Colonic mucosa (tissue), 4 donors: ENCODE measurements around the gene TBC1D5. TPM values are rescaled to one million over a fixed set of nuclear protein-coding genes. Genes with fewer than 3 reads are reported as not detected.
"Not testable (repeated sequence)": the region's sequence is repeated elsewhere in the genome, so short reads cannot be mapped to it uniquely, and the experiment has no call there.

ENCODE experiments used
- DNase-seq: peaks from one replicate; pipeline ENCODE4 v3.0.0-alpha.2; 2020
- H3K27ac ChIP-seq: fragments of 200-600 bp; one replicate; pipeline ENCODE4 v1.8.0; 2021
- H3K27me3 ChIP-seq: fragments of 200-600 bp; one replicate; pipeline ENCODE4 v1.8.0; 2021
- H3K36me3 ChIP-seq: fragments of 200-600 bp; one replicate; pipeline ENCODE4 v1.8.0; 2021
- H3K4me1 ChIP-seq: fragments of 200-600 bp; one replicate; pipeline ENCODE4 v1.8.0; 2021; ENCODE audit warnings: mild to moderate bottlenecking
- H3K4me3 ChIP-seq: fragments of 200-600 bp; one replicate; pipeline ENCODE4 v1.8.0; 2021
- H3K9ac ChIP-seq, 2 donors: one replicate each; pipeline ENCODE4 v1.7.0; 2013; ENCODE audit warnings: control low read depth in 2 of 2, low read depth in 2 of 2, low read length in 2 of 2
- H3K9me3 ChIP-seq: fragments of 200-600 bp; one replicate; pipeline ENCODE4 v1.8.0; 2021
- intact Hi-C: fragments of 100-400 bp; cut with DNase I; formaldehyde crosslinking; loops from one replicate; pipeline ENCODE4 v1.14.1; 2022
- total RNA-seq, 2 donors: library from RNA; stranded (reverse); fragmentation: NEBNext Ultra II Directional in 1 of 2; extraction: Animal tissue kit (Norgen Biotek cat#: 25700) in 1 of 2; gene quantifications; one replicate each; pipeline ENCODE4 v1.2.1, GENCODE V29; 2021
- TF ChIP-seq, protein P1 (sequence below): fragments of 200-600 bp; IDR thresholded peaks from one replicate; pipeline ENCODE4 v1.8.0; 2022; ENCODE audit warnings: antibody characterized with exemption, mild to moderate bottlenecking
- donor health status: healthy.
- donor health status: DM: no; HTN: no; CAD: no.
- donor health status: DM: no; HTN: no; CAD: no.

The TBC1D5 gene
- total RNA-seq, 2 donors from 2014 or later: 29.9 to 31.2 TPM

DNA sequence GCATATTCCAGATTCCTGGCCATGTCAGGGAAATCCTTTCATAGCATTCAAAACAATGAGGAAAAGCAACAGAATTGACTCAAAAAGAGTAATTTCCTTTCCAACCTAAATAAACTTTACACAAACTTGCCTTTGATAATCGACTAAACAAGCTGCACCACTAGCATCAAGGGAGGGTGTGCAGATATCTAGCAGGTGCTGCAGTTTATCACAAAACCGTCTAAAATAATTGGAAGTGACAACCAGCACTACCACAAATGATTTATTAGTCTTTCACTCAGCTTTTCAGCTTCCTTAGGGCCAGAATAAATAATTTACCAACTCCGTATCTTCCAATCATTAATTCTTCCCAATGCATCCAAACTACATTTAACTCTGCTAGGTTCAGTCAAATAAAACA is 71.7 kb downstream of the TBC1D5 start:
- H3K36me3 ChIP-seq: no peaks in the 10 kb centered on the region
- no peak overlapping the region for H3K9ac ChIP-seq
- intact Hi-C loops: no loop called here
- no peak overlapping the region for H3K27ac ChIP-seq
- H3K4me3 ChIP-seq: no peak overlapping the region
- H3K9me3 ChIP-seq: no peaks in the 10 kb centered on the region
- TF ChIP-seq, protein P1, sequence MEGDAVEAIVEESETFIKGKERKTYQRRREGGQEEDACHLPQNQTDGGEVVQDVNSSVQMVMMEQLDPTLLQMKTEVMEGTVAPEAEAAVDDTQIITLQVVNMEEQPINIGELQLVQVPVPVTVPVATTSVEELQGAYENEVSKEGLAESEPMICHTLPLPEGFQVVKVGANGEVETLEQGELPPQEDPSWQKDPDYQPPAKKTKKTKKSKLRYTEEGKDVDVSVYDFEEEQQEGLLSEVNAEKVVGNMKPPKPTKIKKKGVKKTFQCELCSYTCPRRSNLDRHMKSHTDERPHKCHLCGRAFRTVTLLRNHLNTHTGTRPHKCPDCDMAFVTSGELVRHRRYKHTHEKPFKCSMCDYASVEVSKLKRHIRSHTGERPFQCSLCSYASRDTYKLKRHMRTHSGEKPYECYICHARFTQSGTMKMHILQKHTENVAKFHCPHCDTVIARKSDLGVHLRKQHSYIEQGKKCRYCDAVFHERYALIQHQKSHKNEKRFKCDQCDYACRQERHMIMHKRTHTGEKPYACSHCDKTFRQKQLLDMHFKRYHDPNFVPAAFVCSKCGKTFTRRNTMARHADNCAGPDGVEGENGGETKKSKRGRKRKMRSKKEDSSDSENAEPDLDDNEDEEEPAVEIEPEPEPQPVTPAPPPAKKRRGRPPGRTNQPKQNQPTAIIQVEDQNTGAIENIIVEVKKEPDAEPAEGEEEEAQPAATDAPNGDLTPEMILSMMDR: no peak
- H3K4me1 ChIP-seq: no peaks in the 10 kb centered on the region
- DNase-seq: no peak
- no peaks in the 10 kb centered on the region for H3K27me3 ChIP-seq

DNA sequence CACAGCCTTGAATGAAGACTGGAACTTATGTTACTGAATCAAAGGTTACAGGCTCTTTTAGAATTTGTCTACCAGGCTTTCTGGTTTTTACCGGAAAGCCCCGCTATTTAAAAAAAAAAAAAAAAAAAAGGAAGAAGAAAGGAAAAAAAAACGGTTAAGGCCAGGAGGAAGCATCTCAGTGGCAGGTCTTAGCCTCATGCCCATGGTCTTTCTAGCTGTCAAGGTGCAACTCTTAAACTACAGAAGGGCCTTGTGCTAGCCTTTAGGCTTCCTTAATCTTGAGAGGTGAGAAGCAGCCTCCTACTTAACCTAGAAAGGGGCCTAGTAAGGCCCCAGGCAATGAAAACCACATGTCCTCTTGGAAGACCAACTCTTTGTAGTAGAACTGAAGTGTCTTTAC is 77.5 kb downstream of the TBC1D5 start:
- Histone ChIP-seq H3K4me3 (no peak overlapping the region), H3K4me1 (no peaks in the 10 kb centered on the region), H3K9me3 (no peaks in the 10 kb centered on the region), H3K27me3 (no peaks in the 10 kb centered on the region), H3K9ac (no peak overlapping the region), H3K36me3 (no peaks in the 10 kb centered on the region), H3K27ac (no peak overlapping the region)
- intact Hi-C loops: no loop called here
- DNase-seq: no peak
- TF ChIP-seq, protein P1: no peak

DNA sequence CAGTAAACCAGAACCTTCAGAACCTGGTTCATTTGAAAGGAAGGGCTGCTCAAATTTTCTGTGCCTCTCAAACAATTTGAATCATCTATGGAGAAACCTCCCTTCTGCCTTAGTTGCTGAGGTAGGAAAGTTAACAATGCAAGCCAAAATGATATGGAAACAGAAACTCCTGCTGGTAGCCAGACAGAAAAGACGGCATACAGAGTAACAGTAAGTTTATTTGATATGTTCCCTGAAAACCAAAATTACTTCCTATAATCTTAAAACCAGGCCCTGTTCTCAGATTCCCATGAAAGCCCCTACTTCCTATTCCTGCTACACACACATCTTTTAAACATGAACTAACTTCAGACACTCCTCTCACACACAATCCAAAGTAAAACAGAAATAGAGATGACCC is 86.2 kb downstream of the TBC1D5 start:
- TF ChIP-seq, protein P1: no peak
- H3K27me3 ChIP-seq: no peaks in the 10 kb centered on the region
- DNase-seq: no peak
- no peaks in the 10 kb centered on the region for H3K4me1 ChIP-seq
- no peak overlapping the region for H3K4me3 ChIP-seq
- intact Hi-C loops: no loop called here
- no peak overlapping the region for H3K27ac ChIP-seq
- H3K9me3 ChIP-seq: no peaks in the 10 kb centered on the region
- H3K36me3 ChIP-seq: no peaks in the 10 kb centered on the region
- H3K9ac ChIP-seq: no peak overlapping the region

DNA sequence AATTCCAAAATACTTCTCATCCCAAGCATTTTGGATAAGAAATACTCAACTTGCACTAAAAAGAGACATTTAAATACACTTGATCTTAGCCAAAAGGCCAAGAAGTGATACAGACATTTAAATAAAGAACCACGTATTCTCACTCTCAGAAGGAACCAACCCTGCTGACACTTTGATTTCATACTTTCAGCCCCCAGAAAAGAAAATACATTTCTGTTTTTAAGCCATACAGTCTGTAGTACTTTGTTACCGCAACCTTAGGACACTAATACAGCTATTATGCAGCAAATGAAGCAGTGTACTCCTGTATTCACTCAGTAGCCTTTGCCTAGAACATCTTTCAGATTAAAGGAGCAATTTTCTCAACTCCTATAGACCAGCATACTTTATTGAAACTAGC is 86.7 kb downstream of the TBC1D5 start:
- no peaks in the 10 kb centered on the region for H3K36me3 ChIP-seq

DNA sequence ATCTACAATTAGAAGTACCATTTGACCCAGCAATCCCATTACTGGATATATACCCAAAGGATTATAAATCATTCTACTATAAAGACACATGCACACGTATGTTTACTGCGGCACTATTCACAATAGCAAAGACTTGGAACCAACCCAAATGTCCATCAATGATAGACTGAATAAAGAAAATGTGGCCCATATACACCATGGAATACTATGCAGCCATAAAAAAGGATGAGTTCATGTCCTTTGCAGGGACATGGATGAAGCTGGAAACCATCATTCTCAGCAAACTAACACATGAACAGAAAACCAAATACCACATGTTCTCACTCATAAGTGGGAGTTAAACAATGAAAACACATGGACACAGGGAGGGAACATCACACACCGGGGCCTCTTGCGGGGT is 92.7 kb downstream of the TBC1D5 start:
- intact Hi-C loops: not testable (repeated sequence)

More for the DNA sequence above, 86.7 kb downstream of the TBC1D5 start:
- Histone ChIP-seq H3K9me3 (no peaks in the 10 kb centered on the region), H3K27me3 (no peaks in the 10 kb centered on the region), H3K9ac (no peak overlapping the region), H3K4me1 (no peaks in the 10 kb centered on the region), H3K4me3 (no peak overlapping the region), H3K27ac (no peak overlapping the region)
- TF ChIP-seq, protein P1: no peak
- intact Hi-C loops: no loop called here
- no peak for DNase-seq

DNA sequence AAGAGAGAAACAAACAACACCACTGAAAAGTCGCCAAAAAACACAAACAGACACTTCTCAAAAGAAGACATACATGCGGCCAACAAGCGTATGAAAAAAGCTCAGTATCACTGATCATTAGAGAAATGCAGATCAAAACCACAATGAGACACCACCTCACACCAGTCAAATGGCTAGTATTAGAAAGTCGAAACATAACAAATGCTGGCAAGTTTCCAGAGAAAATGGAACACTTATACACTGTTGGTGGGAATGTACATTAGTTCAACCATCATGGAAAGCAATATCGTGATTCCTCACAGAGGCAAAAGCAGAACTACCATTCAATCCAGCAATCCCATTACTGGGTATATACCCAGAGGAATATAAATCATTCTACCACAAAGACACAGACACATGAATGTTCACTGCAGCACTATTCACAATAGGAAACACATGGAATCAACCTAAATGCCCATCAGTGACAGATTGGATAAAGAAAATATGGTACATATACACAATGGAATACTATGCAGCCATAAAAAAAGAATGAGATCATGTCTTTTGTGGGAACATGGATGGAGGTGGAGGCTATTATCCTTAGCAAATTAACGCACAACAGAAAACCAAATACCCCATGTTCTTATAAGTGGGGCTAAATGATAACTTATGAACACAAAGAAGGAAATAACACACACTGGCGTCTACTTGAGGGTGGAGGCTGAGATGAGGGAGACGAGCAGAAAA is 93.6 kb downstream of the TBC1D5 start:
- H3K27ac ChIP-seq, H3K36me3 ChIP-seq, H3K9ac ChIP-seq, DNase-seq, H3K9me3 ChIP-seq, H3K4me3 ChIP-seq, H3K4me1 ChIP-seq, intact Hi-C loops, H3K27me3 ChIP-seq: not testable (repeated sequence)

More for the DNA sequence above, 92.7 kb downstream of the TBC1D5 start:
- not testable (repeated sequence) for H3K27me3 ChIP-seq, H3K36me3 ChIP-seq, DNase-seq, H3K27ac ChIP-seq, H3K9ac ChIP-seq, H3K4me1 ChIP-seq, H3K9me3 ChIP-seq, H3K4me3 ChIP-seq
